ENCODE measurements around the gene COPB1.
"Not testable (repeated sequence)": the region's sequence is repeated elsewhere in the genome, so short reads cannot be mapped to it uniquely, and the experiment has no call there.

The COPB1 gene, protein sequence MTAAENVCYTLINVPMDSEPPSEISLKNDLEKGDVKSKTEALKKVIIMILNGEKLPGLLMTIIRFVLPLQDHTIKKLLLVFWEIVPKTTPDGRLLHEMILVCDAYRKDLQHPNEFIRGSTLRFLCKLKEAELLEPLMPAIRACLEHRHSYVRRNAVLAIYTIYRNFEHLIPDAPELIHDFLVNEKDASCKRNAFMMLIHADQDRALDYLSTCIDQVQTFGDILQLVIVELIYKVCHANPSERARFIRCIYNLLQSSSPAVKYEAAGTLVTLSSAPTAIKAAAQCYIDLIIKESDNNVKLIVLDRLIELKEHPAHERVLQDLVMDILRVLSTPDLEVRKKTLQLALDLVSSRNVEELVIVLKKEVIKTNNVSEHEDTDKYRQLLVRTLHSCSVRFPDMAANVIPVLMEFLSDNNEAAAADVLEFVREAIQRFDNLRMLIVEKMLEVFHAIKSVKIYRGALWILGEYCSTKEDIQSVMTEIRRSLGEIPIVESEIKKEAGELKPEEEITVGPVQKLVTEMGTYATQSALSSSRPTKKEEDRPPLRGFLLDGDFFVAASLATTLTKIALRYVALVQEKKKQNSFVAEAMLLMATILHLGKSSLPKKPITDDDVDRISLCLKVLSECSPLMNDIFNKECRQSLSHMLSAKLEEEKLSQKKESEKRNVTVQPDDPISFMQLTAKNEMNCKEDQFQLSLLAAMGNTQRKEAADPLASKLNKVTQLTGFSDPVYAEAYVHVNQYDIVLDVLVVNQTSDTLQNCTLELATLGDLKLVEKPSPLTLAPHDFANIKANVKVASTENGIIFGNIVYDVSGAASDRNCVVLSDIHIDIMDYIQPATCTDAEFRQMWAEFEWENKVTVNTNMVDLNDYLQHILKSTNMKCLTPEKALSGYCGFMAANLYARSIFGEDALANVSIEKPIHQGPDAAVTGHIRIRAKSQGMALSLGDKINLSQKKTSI

DNA sequence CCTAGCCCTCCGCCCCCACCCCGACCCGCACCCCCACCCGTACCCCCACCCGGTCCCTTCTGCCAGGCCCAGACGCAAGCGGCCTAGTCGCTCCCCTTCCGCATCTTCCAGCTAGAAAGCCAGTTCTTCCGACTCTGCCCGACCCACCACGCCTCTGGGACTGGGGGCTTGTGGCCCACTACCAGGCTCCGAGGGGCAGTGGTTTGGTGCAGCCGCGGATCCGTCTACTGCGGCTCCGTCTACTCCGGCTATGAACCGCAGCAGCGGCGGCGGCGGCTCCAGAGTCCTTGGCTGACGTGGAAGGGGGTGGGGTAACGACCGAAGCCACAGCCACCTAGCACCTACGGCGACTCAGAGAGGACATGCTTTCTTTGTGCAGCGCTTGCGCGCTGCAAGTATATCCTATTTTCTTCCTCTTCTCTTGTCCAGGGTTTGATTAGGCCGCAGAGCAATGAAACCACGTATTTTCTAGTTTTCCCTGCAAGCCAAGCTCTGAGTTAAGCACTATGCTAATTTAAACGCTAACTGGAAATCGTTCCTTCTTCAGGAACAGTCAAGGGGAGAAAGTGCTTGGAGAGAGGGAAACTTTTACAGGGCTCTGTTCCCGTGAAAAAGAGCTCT lies at the start of gene COPB1:
Gene COPB1 (minus strand): TSS at position 252 of the 621 bp plus-strand sequence. CDS start 883 bp downstream, outside the sequence.
- DNase-seq: peak; percentile 89

DNA sequence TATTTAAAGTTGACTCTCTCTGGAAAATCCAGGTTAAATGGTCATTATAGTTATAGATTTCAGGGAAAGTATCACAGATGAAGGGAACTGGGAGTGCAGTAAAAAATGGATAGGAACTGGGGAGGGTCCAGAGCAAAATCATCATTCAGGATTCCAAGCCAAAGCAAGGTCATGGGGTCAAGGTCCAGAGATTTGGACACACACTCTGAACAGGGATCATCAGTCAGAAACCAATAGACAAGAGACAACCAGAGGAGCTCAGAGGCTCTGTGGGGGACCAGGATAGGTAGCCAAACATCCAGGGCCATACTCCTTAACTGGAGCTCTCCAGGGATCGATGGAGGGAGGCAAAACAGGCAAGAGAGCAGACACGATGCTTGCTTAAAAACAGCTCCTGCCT lies 47.8 kb upstream of the COPB1 start:
- no peak for DNase-seq

DNA sequence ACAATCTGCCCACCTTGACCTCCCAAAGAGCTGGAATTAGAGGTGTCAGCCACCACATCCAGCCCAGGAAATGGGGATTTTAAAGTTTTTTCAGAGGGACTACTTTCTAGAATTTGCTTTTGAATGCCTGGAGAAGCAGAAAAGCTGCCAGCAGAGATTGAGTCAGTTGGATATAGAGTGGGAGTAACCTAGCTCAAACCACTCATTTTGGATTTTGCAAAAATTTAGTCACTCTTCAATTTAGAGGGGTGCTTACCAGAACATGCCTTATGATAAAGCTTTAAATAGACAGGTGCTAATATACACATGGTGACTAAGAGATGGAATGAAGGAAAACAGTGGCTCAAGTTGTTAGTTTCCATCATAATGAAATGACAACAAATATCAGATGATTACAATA lies 47.1 kb upstream of the COPB1 start:
- no peak for DNase-seq

DNA sequence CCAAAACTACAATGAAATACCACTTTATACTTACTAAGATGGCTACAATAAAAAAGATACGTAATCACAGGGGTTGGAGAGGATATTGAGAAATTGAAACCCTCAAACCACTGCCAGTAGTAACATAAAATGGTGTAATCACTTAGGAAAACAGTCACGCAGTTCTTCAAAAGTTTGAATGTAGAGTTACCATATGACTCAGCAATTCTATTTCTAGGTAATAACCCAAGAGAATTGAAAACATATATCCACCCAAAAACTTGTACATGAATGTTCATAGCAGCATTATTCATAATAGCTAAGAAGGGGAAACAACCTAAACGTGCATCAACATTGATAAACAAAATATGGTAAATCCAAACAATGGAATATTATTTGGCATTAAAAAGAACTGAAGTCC lies 45.0 kb upstream of the COPB1 start:
- DNase-seq: no peak

DNA sequence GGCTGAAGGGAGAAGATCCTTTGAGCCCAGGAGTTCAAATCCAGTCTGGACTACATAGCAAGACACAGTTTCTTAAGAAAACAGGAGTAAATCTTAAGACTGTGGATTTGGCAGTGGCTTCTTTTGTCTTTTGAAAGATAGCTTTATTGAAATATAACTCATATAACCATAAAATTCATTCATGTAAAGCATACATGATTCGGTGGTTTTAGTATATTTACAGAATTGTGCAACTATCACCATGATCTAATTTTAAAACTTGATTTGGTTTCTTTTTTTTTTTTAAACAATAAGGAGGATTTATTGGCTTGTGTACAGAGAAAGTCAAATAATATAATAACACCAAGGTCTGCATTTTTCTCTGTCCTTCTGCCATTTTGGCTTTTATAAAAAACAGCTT lies 43.6 kb upstream of the COPB1 start:
- no peak for DNase-seq

DNA sequence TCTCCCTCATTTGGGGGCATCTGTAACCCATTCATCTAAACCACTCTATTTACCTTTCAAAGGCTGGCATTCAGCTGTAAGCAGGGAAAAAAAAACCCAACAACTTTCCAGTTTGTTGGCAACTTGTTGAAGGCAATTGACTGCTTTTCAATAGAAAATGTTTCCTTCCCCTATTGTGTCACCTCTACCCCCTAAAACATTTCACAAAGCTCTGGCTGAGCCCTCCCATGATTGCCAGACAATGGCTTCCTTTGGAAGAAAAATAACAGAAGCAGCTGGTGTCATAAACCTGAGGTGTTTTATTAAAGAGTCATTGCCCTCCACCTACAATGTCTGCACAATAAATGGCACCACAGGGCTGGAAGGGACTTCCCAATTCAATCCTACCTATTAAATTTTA lies 42.7 kb upstream of the COPB1 start:
- no peak for DNase-seq

DNA sequence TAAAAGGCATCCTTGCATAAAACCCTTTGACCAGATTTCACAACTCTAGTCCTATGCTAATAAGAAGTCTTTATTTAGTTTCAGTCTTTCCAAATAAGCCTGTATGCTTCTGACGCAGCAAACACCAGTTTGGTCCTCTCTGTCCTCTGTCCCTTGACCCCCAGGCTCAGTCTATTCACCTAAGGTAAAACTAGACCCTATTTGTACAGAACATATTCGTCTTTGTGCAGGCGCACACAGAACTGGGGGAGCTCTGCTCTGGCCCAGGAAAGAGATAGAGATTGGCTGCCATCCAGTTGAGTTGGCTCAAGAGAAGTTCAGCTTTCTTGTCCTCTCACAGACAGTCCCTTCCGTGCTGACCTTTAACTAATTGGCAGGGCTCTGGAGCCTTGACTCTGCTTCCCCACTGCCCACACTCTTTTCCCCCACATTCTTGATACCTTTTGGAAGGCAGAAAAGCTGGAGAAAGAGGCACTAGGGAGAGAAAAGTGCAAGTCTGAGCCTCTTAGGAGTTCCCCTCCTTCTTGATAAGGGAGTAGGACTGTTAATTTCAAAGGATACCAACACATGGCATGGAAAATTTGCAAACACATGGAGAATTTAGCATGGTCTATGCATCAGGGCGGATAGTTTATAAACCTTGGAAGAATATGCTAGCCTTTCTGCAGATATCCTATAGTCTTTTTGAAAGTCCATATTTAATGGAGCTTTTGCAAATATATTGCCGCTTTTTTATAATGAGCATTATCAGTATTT lies 41.8 kb upstream of the COPB1 start:
- DNase-seq: no peak

DNA sequence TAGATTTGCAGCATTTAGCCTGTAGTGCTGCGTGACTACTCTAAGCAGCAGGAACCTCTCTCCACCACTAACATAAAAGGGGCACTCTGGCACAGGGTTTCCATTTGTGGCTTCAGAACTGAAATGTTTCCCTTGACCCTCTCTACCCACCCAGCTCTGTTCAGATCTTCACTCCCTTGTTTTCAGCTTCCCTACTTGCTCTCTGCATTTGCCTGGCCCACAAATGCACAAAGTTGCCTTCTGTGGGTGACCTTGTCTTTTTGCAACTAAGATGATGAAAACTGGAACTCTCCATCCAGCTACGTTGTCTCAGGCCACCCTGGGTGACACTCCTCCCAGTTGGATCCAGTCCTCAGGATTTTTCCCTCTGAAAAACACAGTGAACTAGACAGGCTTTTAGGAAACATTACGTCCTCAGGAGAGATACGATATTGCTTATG lies 40.4 kb upstream of the COPB1 start:
- DNase-seq: no peak

DNA sequence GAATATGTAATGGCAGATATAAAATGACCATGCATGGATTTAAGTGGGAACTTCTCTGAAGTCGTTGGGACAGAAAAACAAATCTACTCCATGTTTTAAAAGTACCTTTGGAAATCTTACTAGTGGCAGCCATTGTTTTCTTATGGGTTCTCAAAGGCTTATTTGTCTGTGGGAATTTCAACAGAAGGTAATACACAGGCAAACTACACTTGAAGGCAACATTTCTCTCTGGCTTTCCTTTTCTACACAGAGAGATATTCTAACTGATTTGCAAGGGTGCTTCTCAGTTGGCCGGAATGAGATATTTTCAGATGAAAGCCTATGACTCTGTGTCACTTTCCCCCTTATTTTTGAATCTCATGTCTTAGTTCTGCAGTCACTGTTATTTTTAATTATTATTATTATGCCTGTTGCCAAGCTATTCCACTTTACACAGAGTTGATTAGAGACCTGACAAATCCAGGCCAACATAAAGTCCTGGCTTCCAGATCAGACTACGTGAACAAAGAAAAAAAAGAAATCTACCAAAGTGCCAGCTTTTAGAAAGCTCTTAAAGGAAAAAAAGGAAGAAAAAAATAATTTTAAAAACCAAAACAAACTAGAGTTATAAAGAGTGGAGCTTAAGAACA lies 39.4 kb upstream of the COPB1 start:
- no peak for DNase-seq

DNA sequence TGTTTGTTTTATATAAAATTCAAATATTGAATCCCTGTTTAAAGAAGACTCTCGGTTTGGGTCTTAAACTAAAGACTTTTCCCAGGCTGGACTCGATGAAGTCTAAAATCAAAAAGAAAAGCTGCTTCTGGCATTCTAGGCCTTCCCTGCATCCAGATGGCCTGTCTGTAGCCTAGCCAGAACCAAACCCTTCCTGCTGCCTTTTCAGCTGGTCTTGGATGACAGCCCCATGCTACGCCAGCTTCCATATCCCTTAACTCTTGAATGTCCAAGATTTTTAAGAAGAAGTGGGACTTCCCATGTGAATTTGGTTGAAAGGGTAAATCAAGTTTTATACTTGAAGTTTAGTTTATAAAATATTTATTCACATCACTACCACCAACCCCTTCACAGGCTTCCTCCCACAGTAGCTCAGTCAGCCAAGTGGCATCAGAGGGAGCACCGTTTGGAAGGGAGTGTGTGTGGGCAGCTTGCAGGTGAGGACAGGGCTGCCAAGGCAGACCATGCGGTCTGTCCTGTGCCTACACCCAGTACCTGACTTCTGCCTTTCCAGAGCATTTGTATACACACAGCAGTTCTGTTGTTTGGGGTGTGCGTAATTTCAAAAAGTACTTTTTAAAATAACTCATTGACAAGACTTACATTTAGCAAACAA lies 38.8 kb upstream of the COPB1 start:
- no peak for DNase-seq

DNA sequence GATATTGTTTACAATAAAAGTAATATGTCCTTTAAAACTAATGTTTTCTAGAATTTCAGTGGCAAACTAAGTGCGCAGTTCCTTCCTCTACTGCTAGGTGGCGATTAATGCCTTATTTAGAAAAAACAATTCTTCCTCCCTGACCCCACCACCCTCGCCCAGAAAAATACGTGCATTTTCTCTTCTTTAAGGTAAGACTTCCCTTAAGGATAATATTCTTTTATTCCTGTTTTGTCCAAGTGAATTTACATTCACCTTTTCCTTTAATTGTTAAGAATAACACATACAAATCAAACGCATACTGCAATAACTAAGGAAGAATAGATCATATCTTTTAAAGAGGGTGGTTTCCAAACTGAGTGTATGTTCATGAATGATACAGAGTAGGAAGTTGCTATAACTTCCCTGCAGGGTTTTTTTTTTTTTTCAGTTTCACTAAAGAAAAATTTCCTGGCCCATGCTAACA lies 37.6 kb upstream of the COPB1 start:
- DNase-seq: peak; percentile 8

DNA sequence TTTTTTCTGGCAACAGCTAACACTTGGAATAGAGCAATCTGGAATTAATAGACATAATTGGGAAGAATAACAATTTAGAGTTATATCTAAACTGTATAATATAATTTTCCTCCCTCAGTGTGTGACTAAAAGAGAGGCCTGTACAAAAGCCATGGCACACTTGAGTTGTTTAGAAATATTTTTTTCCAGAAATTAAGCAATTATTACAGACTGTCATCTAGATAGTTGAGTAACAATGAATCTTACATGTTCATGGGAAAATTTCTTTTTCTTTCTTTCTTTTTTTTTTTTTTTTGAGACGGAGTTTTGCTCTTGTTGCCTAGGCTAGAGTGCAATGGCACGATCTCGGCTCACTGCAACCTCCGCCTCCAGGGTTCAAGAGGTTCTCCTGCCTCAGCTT lies 35.6 kb upstream of the COPB1 start:
- not testable (repeated sequence) for DNase-seq

DNA sequence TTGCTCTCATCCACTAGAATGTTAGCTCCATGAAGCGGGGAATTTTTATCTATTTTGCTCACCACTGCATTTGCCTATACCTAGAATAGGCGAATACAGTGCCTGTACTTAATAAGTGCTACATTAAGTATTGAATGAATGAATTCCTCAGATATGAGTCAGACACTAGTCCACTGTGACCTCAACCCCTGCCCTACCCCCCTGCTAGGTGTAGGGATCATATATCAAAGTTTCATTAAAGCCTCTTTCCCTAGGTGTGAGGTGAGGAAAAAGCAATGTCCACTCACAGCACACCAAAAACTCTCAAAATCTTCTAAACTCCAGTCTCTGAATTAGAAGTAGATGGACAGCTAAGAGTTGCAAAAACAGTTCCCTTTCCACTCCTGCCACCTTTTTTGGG lies 30.3 kb upstream of the COPB1 start:
- no peak for DNase-seq

DNA sequence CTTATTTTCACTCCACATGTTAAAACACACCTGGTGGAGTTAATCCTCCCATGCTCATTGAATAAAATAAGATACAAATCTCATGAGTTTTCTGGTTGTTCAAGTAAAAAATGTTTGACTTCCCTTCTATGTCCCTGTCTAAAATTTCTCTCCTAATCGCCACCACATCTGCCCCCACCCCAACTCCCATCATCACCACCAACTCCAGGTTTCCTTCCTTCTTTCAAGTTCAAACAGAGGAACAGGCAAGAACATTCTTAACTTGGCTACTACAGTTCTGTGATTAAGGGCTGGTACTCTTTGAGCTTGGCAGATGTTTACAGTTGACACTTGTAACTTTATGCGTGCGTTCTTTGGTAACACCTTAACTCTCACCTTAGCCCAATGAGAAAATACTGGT lies 29.7 kb upstream of the COPB1 start:
- peak; percentile 56 for DNase-seq

DNA sequence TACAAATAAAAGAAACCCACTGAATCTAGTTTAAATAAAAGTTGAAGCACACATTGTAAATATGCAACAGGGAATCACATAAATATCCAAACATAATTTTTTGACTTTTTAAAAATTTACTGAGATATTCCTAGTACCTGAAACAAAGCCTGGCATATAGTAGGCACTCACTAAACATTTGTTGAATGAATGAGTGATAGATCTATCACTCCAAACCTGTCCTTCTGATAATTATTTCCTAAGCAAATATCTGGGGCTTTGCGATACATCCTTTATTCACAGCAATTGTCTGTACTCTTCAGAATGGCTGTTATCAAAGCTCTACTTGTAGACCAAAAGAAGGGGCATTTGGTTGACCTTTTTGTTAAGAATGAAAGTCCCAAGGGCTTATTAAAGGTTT lies 23.2 kb upstream of the COPB1 start:
- no peak for DNase-seq

DNA sequence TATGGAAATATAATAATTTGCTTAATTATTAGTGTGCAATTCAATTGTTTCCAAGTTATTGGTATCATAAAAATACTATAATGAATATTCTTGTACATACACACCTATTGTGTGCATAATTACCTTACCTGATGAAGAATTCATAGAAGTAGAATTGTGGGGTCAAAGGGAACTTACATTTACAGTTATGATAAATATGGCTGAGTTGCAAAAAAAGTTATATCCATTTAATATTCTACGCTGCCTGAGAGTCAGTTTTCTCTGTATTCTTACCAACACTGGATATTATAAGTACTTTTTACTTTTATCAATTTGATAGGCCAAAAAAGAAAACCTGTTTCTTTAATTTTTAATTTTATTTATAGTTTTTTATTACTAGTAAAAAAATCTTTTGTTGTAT lies 22.6 kb upstream of the COPB1 start:
- DNase-seq: no peak

DNA sequence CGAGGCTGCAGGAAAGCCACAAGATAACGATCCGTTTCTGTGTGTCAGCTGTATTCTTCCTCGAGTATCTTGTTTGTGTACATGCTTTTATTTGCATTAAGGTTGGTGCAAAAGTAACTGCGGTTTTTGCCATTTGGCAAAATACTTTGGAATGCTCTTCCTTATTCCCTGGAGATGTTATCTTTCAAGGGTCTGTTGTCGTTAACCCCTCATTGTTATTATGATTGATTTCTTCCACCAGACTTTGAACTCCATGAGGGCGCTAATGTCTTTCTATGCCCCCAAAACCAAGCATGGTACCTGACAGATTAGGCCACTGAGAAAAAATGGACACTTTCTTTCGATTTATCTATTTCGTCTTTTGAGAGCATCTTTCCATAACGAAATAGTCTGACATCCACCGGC lies 21.1 kb upstream of the COPB1 start:
- no peak for DNase-seq

DNA sequence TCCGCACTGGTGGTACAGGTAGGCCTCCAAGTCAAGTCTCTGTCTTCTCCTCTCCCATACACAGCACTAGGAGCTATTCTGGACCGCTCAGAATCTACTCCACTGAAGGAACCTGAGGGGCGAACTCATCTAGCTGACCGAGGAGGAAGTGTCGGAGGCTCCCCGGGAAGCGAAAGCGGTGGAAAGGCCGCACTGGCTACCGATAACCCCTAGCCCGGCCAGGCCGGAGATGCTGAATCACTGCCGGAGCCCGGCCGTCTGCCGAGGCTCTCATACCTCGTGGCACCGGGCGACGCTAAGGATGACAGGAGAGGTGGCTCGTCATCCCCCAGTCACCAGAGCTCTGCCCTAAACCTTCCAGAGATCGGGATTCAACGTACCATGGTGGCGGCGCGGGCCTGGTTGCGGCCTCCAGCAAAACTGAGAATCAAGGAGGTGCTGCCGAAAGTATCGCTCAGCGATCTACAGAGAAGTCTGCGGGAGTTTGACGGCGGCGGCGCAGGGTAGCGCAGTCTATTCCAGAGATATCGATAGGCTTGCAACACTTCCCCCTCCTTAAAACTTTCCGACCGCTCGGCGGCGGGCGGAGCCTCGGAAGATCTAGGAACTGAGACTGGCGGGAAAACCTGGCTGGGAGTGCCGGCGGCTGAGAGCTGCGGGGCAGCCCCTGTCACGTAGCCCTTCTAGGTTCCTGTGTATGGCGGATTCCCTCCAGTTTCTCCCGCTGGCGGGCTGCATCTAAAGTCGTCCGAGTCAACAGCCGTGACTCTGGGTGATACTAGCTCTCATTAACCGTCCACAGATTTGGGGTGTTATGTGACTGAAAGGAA lies 20.5 kb upstream of the COPB1 start, which contains the start of gene PSMA1:
Gene PSMA1 (minus strand): TSS at position 470 of the 830 bp plus-strand sequence. CDS start 87 bp downstream, at position 383.
- DNase-seq: peak; percentile 91

DNA sequence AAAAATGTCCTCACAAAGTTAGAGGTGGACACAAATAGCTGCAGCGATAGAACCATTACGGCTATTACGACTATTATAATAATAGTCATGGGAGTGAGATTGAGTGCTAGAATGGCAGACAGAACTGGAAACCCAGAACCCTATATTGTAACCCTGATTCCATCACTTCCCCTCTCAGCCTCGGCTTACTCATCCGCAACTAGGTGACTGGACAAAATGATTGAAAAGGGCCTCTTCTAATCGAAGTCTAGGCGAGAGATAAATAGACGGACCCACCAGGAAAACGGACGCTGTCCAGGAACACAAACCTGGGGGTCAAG lies 19.9 kb upstream of the COPB1 start:
- no peak for DNase-seq

DNA sequence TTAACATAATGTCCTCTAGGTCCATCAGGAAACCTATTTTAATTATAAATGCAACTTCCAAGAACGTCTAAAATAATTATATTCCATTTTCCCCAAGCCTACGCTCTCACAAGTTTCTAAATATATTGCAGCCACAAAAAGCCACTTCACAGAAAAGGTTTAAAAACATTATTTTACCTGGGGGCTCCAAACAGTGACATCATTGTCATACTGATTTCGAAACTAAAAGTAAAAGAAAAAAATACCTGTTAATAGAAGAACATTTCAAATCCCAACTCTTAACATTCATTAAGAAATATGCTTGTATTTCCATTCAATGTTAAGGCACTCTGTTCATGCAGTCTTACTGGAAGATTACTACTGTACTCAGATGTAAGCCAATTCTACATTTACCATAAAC lies 19.2 kb upstream of the COPB1 start:
- DNase-seq: no peak

DNA sequence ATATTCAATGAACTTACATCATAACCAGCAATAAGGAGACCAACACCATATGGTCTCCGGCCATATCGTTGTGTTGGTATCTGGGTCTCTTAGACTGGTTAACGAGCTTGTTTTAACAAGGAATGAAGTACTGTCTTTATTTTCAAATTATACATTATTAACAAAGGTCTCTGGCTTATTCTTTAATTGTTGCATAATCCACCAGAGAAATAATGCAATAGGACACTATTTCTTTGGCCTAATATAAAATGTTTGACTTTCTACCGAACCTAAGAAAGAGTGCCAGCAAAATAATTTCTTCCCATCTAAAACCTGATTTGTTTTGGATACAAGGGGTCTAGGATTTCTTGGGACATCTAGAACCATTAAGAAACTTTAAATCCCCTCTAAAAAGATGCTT lies 14.2 kb upstream of the COPB1 start:
- no peak for DNase-seq

Data from GDM1 (cell line).